ENCODE data around the gene C15orf61.

- TF ChIP-seq EZH2 (optimal IDR thresholded peaks at IDR 0.05; ENCODE audit: low read depth, low read length), result no peak
- TF ChIP-seq CTCF (IDR thresholded peaks at IDR 0.05; ENCODE audit: low read length), result no peak
- no peak for TF ChIP-seq EZH2phosphoT487 (IDR thresholded peaks at IDR 0.05; ENCODE audit: low read length)
Measured at GRCh38 chr15:67551207-67551743, 30.3 kb downstream of the C15orf61 start.
